ENCODE results near the gene OSTM1.

The OSTM1 gene

DNA sequence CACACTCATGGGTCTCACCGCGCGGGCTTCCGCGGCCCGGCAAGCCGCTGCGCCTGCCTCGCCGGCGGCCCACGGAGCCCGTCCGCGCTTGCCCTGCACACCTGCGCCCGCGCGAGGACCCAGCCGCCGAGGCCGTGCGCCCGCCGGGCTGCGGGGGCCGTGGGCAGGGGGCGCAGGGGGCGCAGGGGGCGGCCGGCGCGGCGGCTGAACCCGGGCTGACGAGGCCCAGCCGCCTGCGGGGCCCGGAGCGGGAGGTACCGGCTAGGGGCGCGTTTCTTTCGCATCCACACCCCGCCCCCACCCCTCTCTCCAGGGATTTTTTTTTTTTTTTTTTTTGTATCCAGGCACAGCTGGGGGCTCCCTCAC, 43.8 kb upstream of the OSTM1 start:
- no peak for TF ChIP-seq CTCF (IDR thresholded peaks at IDR 0.05)

DNA sequence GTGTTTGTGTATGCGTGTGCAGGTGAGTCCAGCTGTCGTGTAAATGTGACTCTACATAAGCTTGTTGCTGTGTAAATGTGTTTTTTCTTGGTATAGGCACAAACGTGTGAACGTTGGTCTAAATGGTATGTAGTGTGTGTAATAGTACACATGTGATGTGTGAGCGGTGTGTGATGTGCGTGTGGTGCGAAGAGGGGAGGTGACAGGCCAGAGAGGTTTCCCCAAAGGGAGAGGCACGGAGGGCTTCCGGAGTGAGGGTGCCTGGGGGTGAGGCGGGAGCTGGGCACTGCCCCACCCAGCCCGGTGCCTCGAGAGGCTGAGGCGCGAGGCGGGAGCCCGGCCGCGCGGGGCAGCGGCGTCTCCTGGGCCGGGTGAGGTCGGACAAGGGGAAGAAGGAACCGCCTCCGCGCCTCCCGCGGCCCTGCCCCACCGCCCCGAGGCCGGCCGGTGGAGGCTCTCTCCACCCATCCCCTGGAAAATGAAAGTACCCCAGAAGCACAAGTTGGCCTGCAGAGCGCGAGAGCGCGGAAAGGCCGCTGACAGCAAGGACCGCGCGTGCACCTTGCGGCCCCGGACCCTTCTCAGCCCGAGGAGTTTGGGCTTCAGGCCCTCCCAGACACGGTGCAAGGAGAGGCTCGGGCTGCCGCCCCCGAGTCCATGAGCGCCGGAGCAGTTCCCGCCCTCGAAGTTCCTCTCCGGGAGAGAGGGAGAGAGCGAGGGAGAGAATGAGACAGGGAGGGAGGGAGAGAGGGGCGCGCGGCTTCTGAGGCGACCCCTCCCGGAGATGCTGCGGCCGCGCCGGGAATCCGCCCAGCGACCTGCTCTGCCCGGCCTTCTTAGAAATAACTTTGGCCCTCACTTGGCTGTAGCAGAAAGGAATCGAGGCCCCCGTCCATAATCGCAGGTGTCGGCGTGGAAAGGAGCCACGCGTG, 43.2 kb upstream of the OSTM1 start:
- no peak for TF ChIP-seq CTCF (IDR thresholded peaks at IDR 0.05)

GRCh38 chr6:108116546-108117426, 42.2 kb upstream of the OSTM1 start:
- TF ChIP-seq CTCF (IDR thresholded peaks at IDR 0.05): no peak

GRCh38 chr6:108115598-108116058, 41.1 kb upstream of the OSTM1 start:
- TF ChIP-seq CTCF (IDR thresholded peaks at IDR 0.05): peak; percentile 62

DNA sequence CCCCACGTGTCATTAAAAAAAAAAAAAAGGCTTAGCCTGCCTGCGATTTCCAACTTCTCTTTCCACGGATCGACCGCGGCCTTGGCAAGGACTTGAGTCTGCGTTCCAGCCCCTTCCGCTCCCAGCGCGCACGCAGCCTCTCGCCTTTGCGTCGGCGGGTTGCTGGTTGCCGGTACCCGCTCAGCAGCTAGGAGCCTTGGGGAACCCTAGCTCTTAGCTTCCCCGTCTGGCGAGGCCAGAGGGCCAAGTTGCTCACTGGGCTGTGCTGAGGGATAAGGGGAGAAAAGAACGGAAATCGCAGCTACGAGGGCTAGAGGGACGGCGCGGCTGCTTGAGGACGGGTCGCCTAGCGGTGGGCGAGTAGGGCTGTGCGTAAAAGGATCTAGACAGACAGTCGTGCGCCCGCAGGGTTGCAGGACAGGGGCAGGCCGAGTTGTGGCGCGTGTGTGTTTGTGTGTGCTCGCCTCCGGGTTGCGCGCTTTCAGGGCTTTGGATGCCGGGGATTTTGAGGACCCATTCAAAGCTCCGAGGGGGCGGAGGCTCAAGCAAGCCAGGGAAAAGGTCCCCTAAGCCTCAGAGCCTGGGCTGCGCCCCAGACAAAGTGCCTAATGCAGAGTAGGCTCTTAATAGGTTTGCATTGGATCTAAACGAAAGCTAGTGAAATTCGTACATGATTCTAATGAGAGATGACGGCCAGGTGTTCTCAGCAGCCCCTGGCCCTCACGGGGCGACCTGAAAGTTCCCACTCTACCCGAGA, 40.5 kb upstream of the OSTM1 start:
- TF ChIP-seq CTCF (IDR thresholded peaks at IDR 0.05): no peak

DNA sequence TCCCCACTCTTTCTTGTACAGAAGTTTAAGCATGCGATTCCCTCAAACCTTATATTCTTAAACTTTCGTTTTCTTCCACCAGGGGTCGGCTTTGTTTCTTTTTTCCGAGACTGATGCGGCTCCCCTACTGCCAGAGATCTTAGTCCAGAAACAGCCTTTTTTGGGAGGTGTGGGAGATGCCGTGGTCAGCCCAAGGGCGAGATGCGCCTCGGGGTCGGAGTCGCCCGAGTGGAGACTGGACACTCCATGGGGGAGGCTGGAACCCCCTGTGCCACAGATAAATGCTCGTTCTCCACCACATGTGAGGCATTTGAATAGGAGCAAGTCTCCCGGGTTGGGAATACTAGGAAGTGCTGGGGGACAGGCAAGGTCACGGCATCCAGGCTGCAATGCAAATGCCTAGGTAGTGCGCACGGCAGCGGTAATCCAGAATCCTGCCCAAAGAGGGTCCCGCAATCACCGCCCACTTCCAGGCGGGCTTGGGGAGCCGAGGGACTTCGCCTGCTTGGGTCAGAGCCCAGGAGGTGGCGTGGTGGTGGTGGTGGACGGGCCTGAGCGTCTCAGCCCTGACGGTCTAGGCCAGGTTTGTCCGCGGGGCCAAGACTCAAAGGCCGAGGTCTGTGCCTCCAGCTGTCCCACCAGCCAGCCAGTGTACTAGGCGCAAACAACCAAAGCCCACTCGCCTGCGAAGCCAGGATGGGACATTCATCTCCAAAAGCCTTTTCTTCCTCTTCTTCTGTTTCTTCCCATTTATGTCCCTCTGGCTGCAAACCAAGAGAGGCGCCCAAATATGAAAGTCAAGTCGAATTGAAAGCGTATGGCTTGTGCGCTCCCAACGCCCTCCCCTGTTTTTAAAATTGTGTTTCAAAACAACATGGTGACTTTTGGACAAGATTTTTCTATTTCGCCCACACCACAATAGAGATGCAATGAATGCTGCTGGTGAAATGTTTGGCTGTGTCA, 39.3 kb upstream of the OSTM1 start:
- TF ChIP-seq CTCF (IDR thresholded peaks at IDR 0.05): peak; percentile 54; the same call in 1 of the 2 replicates
